ENCODE data around the gene GSTM4. TPM values are rescaled to one million over a fixed set of nuclear protein-coding genes. Genes with fewer than 3 reads are reported as not detected.

GSTM4 gene
- total RNA-seq, 4 donors from 2014 or later = 64.9 to 104 (median 94.8) TPM

- 80 to 85% methylated on average over 2 of the region's 2 CpGs for WGBS, 2 donors (ENCODE audit: low coverage in 1 of 2)
- Histone ChIP-seq H3K9me3 (no peaks in the 10 kb centered on the region), H3K4me1 (peaks cover 3 to 26% (median 12%) of the 10 kb centered on the region in 4 donors), H3K4me3 (no peak overlapping the region), H3K27ac (no peak overlapping the region), H3K27me3 (no peaks in the 10 kb centered on the region), H3K36me3 (no peaks in the 10 kb centered on the region)
- TF ChIP-seq EP300 (IDR thresholded peaks at IDR 0.05; ENCODE audit: low read depth) = no peak
- TF ChIP-seq CTCF (IDR thresholded peaks at IDR 0.05) = no peak
- DNase-seq = no peak
- in situ Hi-C loops (cut with MboI; ENCODE audit: low pct_ligation_motif_present in 1 of 4, low pct_unique_long_range_greater_than_20kb in 1 of 4, low sequenced_read_pairs in 3 of 4) (loop anchor here in 1 of 4 donors (10.0 kb wide), 1 partner anchor 349 kb away; the partner anchor contains the start of gene AHCYL1), intact Hi-C loops (cut with DNase I; ENCODE audit: low total_unique reads) (no loop called here)
Observed at GRCh38 chr1:109635862-109636200, 20.1 kb upstream of the GSTM4 start.

- no peak for TF ChIP-seq POLR2A (IDR thresholded peaks at IDR 0.05)
- no peak for TF ChIP-seq POLR2AphosphoS5 (IDR thresholded peaks at IDR 0.05)
- no peak for TF ChIP-seq CTCF (IDR thresholded peaks at IDR 0.05)
- TF ChIP-seq EP300 (IDR thresholded peaks at IDR 0.05; ENCODE audit: low read depth) = no peak
- intact Hi-C loops (cut with DNase I; ENCODE audit: low total_unique reads) = no loop called here
Observed at GRCh38 chr1:109636201-109636952, 19.5 kb upstream of the GSTM4 start.

GRCh38 chr1:109637446-109637845 is 18.5 kb upstream of the GSTM4 start:
- Histone ChIP-seq H3K4me3 (no peak overlapping the region), H3K27me3 (no peaks in the 10 kb centered on the region), H3K36me3 (no peaks in the 10 kb centered on the region), H3K9me3 (no peaks in the 10 kb centered on the region), H3K4me1 (peaks cover 0 to 23% (median 11%) of the 10 kb centered on the region in 4 donors), H3K27ac (no peak overlapping the region)
- in situ Hi-C loops (cut with MboI; ENCODE audit: low pct_ligation_motif_present in 1 of 4, low pct_unique_long_range_greater_than_20kb in 1 of 4, low sequenced_read_pairs in 3 of 4) = loop anchor here in 1 of 4 donors (10.0 kb wide), 1 partner anchor 347 kb away; the partner anchor contains the start of gene AHCYL1
- 80 to 93% methylated on average over 3 to 7 of the region's 7 CpGs for WGBS, 2 donors (ENCODE audit: low coverage in 1 of 2)
- no peak for DNase-seq
- TF ChIP-seq POLR2AphosphoS5 (IDR thresholded peaks at IDR 0.05) (no peak), CTCF (IDR thresholded peaks at IDR 0.05) (no peak), EP300 (IDR thresholded peaks at IDR 0.05; ENCODE audit: low read depth) (no peak), POLR2A (IDR thresholded peaks at IDR 0.05) (no peak)
- intact Hi-C loops (cut with DNase I; ENCODE audit: low total_unique reads) = no loop called here

More at GRCh38 chr1:109636201-109636952, 19.5 kb upstream of the GSTM4 start:
- in situ Hi-C loops (cut with MboI; ENCODE audit: low pct_ligation_motif_present in 1 of 4, low pct_unique_long_range_greater_than_20kb in 1 of 4, low sequenced_read_pairs in 3 of 4) = loop anchor here in 1 of 4 donors (10.0 kb wide), 1 partner anchor 348 kb away; the partner anchor contains the start of gene AHCYL1
- no peaks in the 10 kb centered on the region for H3K9me3 ChIP-seq
- H3K4me3 ChIP-seq = no peak overlapping the region
- H3K4me1 ChIP-seq = peaks cover 3 to 26% (median 12%) of the 10 kb centered on the region in 4 donors
- no peaks in the 10 kb centered on the region for H3K27me3 ChIP-seq
- DNase-seq = peak; percentile 8
- H3K27ac ChIP-seq = no peak overlapping the region
- 69% methylated on average over 9 of the region's 9 CpGs; no CpG with 5 or more reads in 1 of the 2 donors for WGBS, 2 donors (ENCODE audit: low coverage in 1 of 2)
- H3K36me3 ChIP-seq = no peaks in the 10 kb centered on the region

- intact Hi-C loops (cut with DNase I; ENCODE audit: low total_unique reads) (no loop called here), in situ Hi-C loops (cut with MboI; ENCODE audit: low pct_ligation_motif_present in 1 of 4, low pct_unique_long_range_greater_than_20kb in 1 of 4, low sequenced_read_pairs in 3 of 4) (loop anchor here in 1 of 4 donors (10.0 kb wide), 1 partner anchor 346 kb away; the partner anchor contains the start of gene AHCYL1)
- Histone ChIP-seq H3K36me3 (no peaks in the 10 kb centered on the region), H3K4me1 (peaks cover 7 to 15% (median 10%) of the 10 kb centered on the region in 4 donors), H3K27ac (no peak overlapping the region), H3K4me3 (no peak overlapping the region), H3K9me3 (no peaks in the 10 kb centered on the region), H3K27me3 (no peaks in the 10 kb centered on the region)
- 81 to 82% methylated on average over 4 to 9 of the region's 9 CpGs for WGBS, 2 donors (ENCODE audit: low coverage in 1 of 2)
- no peak for DNase-seq
- TF ChIP-seq POLR2AphosphoS5 (IDR thresholded peaks at IDR 0.05) = no peak
- TF ChIP-seq EP300 (IDR thresholded peaks at IDR 0.05; ENCODE audit: low read depth) = no peak
- TF ChIP-seq POLR2A (IDR thresholded peaks at IDR 0.05) = no peak
- no peak for TF ChIP-seq CTCF (IDR thresholded peaks at IDR 0.05)
Observed at GRCh38 chr1:109639063-109639840, 16.6 kb upstream of the GSTM4 start.
